ENCODE results near the gene CACNA1H.

DNA sequence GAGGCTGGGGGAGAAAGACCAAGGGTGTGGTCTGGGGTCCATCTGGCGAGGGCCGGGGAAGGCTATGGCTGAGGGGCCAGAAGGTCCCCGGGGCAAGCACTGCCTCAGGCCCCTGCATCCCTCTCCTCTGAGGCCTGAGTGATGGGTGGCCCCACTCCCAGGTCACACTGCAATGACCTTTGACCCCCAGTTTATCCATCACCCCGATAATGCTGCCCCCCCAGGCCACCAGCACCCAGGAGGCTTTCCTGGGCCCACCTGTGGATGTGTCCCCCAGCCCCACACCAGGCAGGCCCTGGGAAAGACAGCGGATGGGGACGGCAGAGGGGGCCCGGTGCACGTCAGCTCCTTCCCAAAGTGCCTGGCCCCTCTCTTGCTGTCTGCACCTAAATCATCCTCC, 22.5 kb upstream of the CACNA1H start:
- TF ChIP-seq, protein P1, sequence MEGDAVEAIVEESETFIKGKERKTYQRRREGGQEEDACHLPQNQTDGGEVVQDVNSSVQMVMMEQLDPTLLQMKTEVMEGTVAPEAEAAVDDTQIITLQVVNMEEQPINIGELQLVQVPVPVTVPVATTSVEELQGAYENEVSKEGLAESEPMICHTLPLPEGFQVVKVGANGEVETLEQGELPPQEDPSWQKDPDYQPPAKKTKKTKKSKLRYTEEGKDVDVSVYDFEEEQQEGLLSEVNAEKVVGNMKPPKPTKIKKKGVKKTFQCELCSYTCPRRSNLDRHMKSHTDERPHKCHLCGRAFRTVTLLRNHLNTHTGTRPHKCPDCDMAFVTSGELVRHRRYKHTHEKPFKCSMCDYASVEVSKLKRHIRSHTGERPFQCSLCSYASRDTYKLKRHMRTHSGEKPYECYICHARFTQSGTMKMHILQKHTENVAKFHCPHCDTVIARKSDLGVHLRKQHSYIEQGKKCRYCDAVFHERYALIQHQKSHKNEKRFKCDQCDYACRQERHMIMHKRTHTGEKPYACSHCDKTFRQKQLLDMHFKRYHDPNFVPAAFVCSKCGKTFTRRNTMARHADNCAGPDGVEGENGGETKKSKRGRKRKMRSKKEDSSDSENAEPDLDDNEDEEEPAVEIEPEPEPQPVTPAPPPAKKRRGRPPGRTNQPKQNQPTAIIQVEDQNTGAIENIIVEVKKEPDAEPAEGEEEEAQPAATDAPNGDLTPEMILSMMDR (IDR thresholded peaks at IDR 0.05; ENCODE audit: low read depth, low read length): no peak
- TF ChIP-seq EZH2phosphoT487 (IDR thresholded peaks at IDR 0.05; ENCODE audit: low read depth): no peak

Measured in OCI-LY3 (cell line).